ENCODE data around the gene AGPAT2.

The AGPAT2 gene

GRCh38 chr9:136681945-136682699 is 5.1 kb downstream of the AGPAT2 start:
- no peak overlapping the region for H3K4me3 ChIP-seq (ENCODE audit: low read depth, low read length)
- ChIA-PET POLR2A (interaction anchor here (0.5 to 1.1 kb wide), 4 partner anchors 11 to 136 kb away, joined by 3 to 5 read pairs (median 4); no protein-coding TSS in a partner anchor), CTCF (interaction anchor here (1.9 to 5.5 kb wide), 2 partner anchors 10 to 12 kb away, joined by 13 to 60 read pairs; no protein-coding TSS in a partner anchor)
- no peak overlapping the region for H3K27ac ChIP-seq (ENCODE audit: extremely low read depth, low read depth, low read length)
- peaks cover 5% of the 10 kb centered on the region for H3K4me1 ChIP-seq (ENCODE audit: control insufficient read depth, insufficient read depth, low read length)
- no peaks in the 10 kb centered on the region for H3K9me3 ChIP-seq (ENCODE audit: control insufficient read depth, insufficient read depth, low read depth, low read length)
- TF ChIP-seq ZNF768 (tag by site-specific recombination; IDR thresholded peaks at IDR 0.05) (peak; percentile 69; the same call in 1 of the 2 replicates), ZNF645 (tag by site-specific recombination; IDR thresholded peaks at IDR 0.05) (no peak), ZNF600 (tag by site-specific recombination; IDR thresholded peaks at IDR 0.05) (peak; percentile 37; the same call in 1 of the 2 replicates), ZIC2 (tag by site-specific recombination; IDR thresholded peaks at IDR 0.05) (peak; percentile 30; the same call in 1 of the 2 replicates)
- peaks cover 0 to 9% of the 10 kb centered on the region in 2 experiments; a peak in 1 of 3 replicates for H3K36me3 ChIP-seq (ENCODE audit: control insufficient read depth in 2 of 2, insufficient read depth in 1 of 2, low read length in 2 of 2)

GRCh38 chr9:136681029-136681428 is 6.2 kb downstream of the AGPAT2 start:
- POLR2A ChIA-PET, result interaction anchor here (0.6 to 1.7 kb wide), 4 partner anchors 10 to 216 kb away, joined by 3 to 7 read pairs (median 4); no protein-coding TSS in a partner anchor
- peaks cover 0 to 18% of the 10 kb centered on the region in 2 experiments; a peak in 1 of 3 replicates for H3K36me3 ChIP-seq (ENCODE audit: control insufficient read depth in 2 of 2, insufficient read depth in 1 of 2, low read length in 2 of 2)
- CTCF ChIA-PET, result interaction anchor here (0.6 to 5.5 kb wide), 4 partner anchors 9 to 1232 kb away, joined by 3 to 60 read pairs (median 6); no protein-coding TSS in a partner anchor
- peaks cover 5% of the 10 kb centered on the region for H3K4me1 ChIP-seq (ENCODE audit: control insufficient read depth, insufficient read depth, low read length)
- TF ChIP-seq OVOL3 (tag by site-specific recombination; IDR thresholded peaks at IDR 0.05) (no peak), ZNF132 (tag by site-specific recombination; IDR thresholded peaks at IDR 0.05; ENCODE audit: borderline replicate concordance) (no peak), ZNF24 (tag by site-specific recombination; IDR thresholded peaks at IDR 0.05) (no peak), ZNF16 (tag by site-specific recombination; IDR thresholded peaks at IDR 0.05; ENCODE audit: low read depth) (no peak), ZNF530 (tag by site-specific recombination; IDR thresholded peaks at IDR 0.05; ENCODE audit: low read depth) (no peak), ZNF747 (tag by site-specific recombination; IDR thresholded peaks at IDR 0.05) (no peak), ZNF23 (tag by site-specific recombination; IDR thresholded peaks at IDR 0.05; ENCODE audit: borderline replicate concordance) (no peak), ZNF561 (tag by site-specific recombination; IDR thresholded peaks at IDR 0.05; ENCODE audit: borderline replicate concordance) (no peak), ZNF792 (tag by site-specific recombination; IDR thresholded peaks at IDR 0.05) (no peak), ZNF558 (tag by site-specific recombination; IDR thresholded peaks at IDR 0.05) (no peak), ZSCAN30 (tag by site-specific recombination; IDR thresholded peaks at IDR 0.05) (no peak), ZNF280D (tag by site-specific recombination; IDR thresholded peaks at IDR 0.05) (no peak), ZFP69B (tag by site-specific recombination; IDR thresholded peaks at IDR 0.05) (no peak), ZNF214 (tag by site-specific recombination; IDR thresholded peaks at IDR 0.05; ENCODE audit: borderline replicate concordance) (no peak), ZNF76 (tag by site-specific recombination; IDR thresholded peaks at IDR 0.05; ENCODE audit: borderline replicate concordance, low read depth) (no peak), ELK4 (IDR thresholded peaks at IDR 0.05; ENCODE audit: borderline replicate concordance, low read depth, low read length) (no peak), BCL11B (tag by site-specific recombination; IDR thresholded peaks at IDR 0.05; ENCODE audit: low read depth) (no peak)
- H3K27ac ChIP-seq (ENCODE audit: extremely low read depth, low read depth, low read length), result no peak overlapping the region
- H3K4me3 ChIP-seq (ENCODE audit: low read depth, low read length), result no peak overlapping the region
- no peaks in the 10 kb centered on the region for H3K9me3 ChIP-seq (ENCODE audit: control insufficient read depth, insufficient read depth, low read depth, low read length)
